Raji (cell line): ENCODE measurements around the gene SFXN5.

ENCODE experiments used
- POLR2A ChIP-seq: IDR thresholded peaks from 2 replicates; pipeline ENCODE4 v1.6.1; 2011; ENCODE audit warnings: low read depth, low read length, control low read depth; ENCODE audit not compliant: insufficient read depth

SFXN5 gene

DNA sequence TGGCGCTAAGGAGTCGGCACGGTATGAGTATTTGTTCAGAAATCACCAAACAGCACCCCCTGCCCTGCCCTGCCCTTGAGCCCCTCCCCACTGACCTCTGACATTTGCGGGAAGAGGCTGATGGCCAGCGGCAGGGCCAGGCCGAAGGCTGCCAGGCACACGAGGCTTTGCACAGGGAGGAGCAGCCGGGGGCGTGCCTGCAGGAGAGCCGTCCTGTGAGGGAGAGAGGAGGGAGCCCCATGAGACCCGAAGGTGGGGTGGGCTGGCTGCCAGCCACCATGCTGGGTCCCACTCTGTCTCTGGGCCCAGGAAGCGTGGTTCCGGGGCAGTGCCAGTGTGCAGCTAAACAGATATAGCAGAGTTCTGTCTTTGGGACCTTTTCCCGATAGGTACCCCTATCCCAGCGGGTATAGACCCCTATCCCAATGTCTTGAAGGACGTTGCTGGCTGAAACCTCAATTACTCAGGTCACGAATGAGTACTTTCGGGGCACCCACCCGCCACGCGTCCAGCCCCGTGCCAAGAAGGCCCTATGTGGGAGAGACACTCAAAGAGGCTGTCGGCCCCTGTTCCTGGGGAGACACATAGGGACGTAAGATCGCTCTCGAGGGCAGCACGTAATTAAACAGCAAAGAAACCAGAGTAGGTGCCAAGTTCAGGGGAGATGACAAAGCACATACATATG is 110.3 kb downstream of the SFXN5 start:
- no peak for TF ChIP-seq POLR2A

DNA sequence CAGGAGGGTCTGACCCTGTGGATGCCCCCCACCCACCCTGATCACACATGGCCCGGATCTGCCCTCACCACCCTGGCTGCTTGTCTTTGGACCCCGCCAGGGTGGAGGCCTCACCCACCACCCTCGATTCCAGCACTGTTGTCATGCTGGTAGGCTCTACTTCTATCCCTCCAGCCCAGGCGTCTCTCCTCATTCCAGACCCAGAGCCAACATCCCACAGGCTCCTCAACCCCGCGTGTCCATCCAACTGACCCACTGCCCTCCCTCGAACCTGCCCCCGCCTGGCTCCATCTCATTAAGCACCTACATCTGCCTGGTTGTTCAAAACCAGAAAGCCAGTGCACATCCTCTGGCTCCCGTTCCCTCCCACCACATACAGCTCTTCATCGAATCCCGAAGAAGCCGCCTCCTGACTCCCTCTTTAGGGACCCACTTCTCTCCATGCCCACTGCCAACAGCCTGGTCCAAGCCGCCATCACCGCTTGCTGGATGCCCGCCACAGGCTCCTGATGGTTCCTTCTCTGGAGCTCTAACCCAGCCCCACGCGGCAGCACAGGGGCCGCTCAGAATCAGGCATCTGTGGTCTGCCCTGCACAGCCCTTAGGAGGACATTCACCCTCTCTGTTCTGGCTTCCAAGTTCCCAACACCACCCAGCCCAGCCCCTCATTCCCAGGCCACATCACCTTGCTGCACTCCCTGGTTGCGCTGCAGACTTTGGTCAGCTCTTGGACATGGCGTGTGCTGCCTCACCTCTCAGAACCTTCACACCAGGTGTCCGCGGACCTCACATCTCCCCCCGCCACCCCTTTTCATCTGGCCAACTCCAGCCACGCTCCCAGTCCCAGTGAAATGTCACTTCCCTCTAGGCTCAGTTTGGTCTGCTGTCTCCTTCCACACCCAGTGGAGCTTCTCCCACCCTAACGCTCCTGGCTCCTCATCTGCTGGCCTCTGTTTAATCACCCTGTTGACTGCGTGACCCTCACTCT is 111.2 kb downstream of the SFXN5 start:
- no peak for TF ChIP-seq POLR2A

DNA sequence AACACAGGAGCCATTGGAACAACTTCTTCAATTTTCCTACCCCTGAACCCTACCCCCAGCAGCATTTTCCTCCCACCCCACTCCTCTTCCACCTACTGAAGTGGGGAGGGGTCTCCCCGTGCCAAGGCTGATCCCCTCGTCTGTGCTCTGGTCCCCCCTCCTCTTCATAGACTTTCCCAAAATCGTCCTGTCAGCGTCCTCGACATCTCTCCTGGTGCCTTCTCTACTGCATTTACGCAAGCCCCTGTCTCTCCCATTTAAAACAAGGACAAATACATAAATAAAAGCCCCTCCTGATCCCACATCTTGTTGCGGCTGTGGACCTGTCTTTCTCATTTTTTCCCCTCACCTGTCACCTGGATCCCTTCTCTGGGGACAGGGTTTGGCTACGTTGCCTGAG is 112.0 kb downstream of the SFXN5 start:
- TF ChIP-seq POLR2A = no peak

DNA sequence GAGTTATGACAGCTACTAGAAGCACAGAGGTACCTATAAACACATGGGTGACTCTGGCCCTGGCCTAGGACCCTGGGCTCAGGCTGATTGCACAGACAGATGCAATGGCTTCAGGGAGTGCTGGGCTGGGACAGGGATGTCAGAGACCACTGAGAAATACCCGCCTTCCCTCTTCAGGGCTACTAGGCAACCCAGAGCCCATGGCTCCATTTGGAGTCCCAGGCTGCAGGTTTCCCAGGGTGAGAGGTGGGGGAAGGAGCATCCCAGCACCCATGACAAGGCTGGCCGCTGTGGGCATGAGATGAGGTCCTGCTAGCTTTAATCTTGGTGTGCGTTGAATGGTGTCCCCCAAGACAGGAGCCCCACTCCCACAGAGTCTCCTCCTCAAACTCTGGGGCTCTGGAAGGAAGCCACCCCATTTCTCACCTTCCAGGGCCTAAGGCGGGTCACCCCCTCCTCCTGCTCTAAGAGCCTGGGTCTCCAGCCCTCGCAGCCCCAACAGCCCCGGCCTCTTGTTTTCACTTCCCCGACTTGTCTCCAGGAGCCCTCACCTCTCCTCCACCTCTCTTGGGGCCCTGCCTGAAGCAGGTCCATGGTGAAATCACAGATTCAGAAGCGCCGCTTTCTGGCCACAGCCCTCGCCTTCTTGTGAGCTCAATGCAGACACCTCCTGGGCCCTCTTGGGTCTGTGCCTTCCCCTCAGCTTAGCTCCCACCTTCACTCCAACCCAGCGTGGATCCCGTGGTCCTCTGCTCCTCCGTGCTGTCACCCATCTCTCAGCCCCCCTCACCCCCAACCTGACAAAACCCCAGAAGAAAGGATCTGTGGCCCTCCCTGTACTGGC is 112.7 kb downstream of the SFXN5 start:
- TF ChIP-seq POLR2A = no peak

DNA sequence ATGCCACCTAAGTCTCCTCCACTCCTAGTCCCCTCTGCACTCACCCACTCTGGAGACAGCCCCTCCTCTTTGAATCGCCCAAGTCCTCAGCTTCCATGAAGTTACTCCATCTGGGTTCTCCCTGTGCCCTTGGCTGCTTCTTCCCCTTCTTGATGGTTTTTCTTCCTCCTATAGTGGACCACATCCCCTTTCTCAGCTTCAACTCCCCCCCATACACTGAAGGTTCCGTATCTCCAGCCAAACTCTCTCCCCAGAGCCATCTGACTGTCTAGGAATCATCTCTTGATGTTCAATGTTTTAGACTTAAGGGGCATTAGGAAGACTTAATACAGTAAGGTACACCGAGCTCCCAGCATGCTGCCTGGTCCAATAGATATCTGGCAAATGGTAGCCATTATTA is 114.6 kb downstream of the SFXN5 start:
- no peak for TF ChIP-seq POLR2A

DNA sequence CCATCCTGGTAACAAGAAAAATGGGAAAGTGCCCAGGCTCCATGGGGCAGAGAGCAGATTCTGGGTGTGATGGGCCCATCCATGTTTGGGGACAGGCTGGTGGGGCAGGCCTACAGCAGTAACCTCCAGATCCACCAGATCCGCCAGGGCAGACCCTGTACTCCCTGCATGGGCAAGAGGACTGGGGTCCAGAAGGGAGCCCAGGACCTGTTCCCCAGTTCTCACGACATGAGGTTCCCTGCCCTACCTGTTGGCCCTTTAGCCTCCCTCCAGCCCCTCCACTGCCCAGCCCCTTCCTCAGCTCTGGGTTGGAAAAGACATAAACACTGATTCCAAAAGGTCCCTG is 115.5 kb downstream of the SFXN5 start:
- TF ChIP-seq POLR2A = no peak

DNA sequence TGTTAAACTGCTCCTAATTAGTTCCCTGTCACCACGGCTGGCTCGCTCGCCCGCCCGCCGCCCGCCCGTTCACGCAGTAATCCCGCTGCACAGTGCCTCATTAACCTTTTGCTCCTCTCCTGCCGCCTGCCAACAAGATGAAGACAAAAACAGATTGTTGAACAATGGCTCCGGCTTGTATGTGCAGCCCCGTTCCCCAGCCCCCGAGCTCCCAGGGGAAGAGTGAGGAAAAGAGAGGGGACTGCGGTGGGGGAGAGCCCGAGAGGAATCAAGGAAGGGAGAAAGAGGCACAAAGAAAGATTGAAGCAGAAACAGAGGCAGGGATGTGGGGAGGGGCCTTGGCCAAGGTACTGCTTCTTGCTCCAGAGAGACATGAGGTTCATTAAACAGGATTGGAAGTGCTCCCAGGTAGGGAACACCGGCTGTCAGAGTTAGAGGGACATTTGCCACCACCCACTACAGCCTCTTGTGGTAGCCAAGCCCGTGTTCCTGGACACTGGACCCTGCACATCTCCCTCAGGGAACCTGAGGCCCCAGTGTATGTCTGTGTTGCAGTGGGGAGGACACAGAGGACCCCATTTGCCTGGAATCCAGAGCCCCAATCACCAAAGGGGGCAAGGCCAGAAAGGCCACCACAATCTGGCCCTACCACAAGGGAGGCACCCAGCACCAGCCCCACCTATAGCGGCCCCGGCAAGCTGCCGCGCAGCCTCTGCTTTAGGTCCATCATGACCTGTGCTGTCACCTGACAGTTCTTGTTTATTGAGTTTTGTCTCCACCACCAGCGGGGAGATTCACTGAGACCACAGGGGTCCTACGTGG is 116.1 kb downstream of the SFXN5 start:
- TF ChIP-seq POLR2A = no peak

DNA sequence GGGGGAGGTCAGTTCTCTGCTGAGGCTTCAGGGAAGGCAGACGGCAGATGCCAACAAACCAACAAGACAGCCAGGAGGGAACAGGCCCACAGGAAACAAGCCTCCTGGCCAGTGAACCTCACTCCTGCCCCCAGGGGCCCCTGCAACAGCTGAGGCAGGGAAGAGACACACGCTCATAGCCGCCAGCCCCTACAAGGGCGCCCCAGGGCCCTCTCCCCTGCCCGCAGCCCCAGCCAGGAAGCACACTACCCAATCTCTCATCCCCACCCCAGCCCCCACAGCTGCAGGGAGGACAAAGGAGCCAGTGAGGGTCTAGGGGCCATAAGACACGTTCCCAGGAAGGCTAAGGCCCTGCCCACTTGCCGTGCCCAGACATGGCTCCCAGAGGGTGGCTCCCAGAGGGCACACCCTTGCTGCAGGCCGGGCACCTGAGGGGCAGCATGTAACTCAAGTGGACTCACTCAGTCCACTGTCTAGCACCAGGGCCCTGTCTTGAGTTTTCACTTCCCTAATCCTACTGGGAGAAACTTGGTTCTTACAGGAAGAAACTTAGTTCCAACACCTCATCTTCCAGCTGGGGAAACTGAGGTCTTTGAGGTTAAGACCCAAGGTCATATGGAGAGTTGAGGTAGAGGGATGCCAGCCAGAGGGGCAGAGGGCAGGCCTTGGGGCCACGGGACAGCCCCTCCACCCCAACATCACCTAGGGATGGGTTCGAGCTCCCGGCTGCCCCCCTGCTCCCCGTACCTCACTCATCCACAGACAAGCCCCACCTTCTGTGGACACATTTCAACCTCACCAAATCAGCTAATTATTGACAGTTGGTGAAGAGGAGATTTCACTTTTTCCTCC is 116.9 kb downstream of the SFXN5 start:
- TF ChIP-seq POLR2A = no peak

DNA sequence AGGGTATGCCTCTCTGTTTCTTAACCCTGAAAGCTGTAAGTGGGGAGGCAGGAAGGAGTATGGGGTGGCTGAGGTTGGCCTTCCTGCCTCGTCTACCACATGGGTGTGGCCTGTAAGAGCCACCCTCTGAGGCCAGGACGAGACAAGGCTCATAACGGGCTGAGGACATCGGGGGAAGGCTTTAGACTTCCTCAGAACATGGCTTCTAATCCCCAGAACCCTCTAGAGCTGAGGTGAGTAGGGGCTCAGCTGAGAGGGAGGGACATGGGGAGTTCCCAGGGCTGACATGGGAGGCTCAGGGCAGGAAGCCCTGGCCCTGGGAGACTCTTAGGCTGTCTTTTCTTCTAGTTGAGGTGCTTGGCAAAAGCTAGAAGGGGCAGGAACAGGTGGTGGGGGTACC is 117.5 kb downstream of the SFXN5 start:
- TF ChIP-seq POLR2A = no peak

DNA sequence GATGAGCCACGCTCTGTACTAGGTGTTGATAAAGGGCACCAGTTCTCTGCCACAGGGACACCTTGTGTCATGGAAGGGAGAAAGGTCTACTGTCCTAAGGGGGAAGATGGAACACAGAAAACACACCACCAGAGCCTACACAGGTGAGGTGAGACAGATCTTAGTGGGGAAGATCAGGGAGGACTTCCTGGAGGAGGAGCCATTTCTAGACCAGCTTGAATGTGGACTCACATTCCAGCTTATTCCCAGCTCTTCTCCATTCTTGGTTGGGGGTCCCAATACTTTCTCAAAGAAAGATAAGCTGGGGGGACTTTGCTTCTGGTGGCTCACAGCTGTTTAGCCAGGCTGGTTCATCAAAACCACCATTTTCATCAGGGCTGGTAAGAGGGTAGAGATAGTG is 118.0 kb downstream of the SFXN5 start:
- TF ChIP-seq POLR2A = no peak

DNA sequence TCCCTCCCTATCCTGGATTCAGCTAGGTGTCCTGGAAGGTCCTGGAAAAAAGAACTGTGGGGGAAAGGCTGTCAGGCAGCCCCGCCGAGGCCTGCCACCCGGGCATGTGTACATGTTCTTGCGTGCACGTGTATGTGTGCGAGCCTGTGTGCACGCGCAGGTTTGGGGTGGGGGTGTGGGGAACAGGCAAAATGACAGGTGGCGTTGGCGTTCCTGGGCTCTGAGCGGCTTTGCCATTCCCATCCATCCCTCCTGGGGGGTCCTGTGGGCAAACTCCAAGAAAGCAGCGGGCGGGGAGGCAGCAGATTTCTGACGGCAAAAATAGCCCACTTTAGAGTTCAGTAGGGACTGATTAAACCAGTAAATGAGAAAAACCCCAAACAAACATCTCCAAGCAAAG is 118.6 kb downstream of the SFXN5 start:
- TF ChIP-seq POLR2A = no peak

DNA sequence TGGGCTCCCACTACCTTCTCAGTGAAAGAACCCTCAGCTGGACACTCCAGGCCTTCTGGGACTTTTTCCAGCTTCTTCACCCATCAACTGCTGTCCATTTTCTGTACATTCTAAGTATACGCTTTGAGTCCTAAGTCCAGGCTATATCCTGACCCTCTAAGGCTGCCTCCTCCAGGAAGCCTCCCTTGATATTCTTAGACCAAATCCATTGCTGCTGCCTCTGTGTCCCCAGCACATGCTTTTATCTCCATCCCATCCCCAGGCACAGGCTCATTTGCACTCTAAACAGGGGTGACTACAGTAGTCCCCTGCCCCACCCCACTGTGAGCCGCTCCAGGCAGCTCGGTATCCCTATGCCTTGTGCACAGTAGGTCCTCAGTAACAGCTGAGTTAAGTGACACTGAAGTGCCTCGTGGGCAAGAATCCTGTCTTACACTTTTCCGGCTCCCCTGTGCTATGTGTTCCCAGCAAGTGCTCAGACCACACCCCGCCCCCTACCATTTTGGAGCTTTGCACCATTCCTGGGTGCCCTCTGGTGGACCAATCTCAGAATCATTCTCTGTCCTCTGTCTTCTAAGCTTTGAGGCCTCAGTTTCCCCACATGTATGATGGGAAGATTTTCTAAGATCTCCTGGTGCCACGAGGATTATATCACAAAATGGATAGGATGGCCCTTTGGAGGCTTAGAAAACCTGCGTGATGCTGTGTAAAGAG is 119.2 kb downstream of the SFXN5 start:
- TF ChIP-seq POLR2A = no peak
